WTC11 (cell line): Measurements from ENCODE around the gene CDKN1B. TPM values are rescaled to one million over a fixed set of nuclear protein-coding genes. Genes with fewer than 3 reads are reported as not detected.

Experiments used
- ATAC-seq: fragments of 200-7000 bp; cut with Tn5 transposase; 2 replicates; pipeline ENCODE4 v1.10.0; 2021; ENCODE audit warnings: mild to moderate bottlenecking, moderate library complexity
- CTCF ChIA-PET: fragments of 300-600 bp; sonication (Branson Sonifier 250); formaldehyde crosslinking; loops from one replicate; lab custom pipeline; 2021; ENCODE audit warnings: antibody characterized with exemption; lab: Charles Lee
- POLR2A ChIA-PET: fragments of 350-600 bp; sonication (Branson Sonifier 250); formaldehyde crosslinking; loops from one replicate; lab custom pipeline; 2021; ENCODE audit warnings: antibody characterized with exemption; lab: Charles Lee
- DNase-seq: peaks from one replicate; pipeline ENCODE4 v3.0.0; 2021; ENCODE audit warnings: low spot score
- H3K27ac Mint-ChIP-seq: 2 replicates; pipeline ENCODE4 v1.8.0; 2021; ENCODE audit warnings: mixed read lengths
- H3K27me3 Mint-ChIP-seq: 2 replicates; pipeline ENCODE4 v1.8.0; 2021; ENCODE audit warnings: low read depth, mild to moderate bottlenecking, moderate library complexity, mixed read lengths
- H3K36me3 Mint-ChIP-seq: 2 replicates; pipeline ENCODE4 v1.8.0; 2021; ENCODE audit warnings: mixed read lengths
- H3K4me1 Mint-ChIP-seq: 2 replicates; pipeline ENCODE4 v1.8.0; 2022; ENCODE audit warnings: mixed read lengths
- H3K4me3 Mint-ChIP-seq: 2 replicates; pipeline ENCODE4 v1.8.0; 2021; ENCODE audit warnings: mild to moderate bottlenecking, moderate library complexity, mixed read lengths
- H3K9me3 Mint-ChIP-seq: 2 replicates; pipeline ENCODE4 v1.8.0; 2021; ENCODE audit warnings: mixed read lengths
- ATF2 ChIP-seq: sonication (generic); formaldehyde crosslinking; IDR thresholded peaks from 2 replicates; pipeline ENCODE4 v1.8.1; 2022; ENCODE audit warnings: low read depth, missing genetic modification reagents, borderline replicate concordance
- ATF3 ChIP-seq: sonication (generic); formaldehyde crosslinking; conservative IDR thresholded peaks from 2 replicates; pipeline ENCODE4 v1.8.1; 2022; ENCODE audit warnings: mild to moderate bottlenecking, missing genetic modification reagents
- CTCF ChIP-seq: fragments of 200-600 bp; IDR thresholded peaks from 2 replicates; pipeline ENCODE4 v1.8.0; 2022; ENCODE audit warnings: antibody characterized with exemption
- E2F1 ChIP-seq: sonication (generic); formaldehyde crosslinking; IDR thresholded peaks from 2 replicates; pipeline ENCODE4 v1.8.0; 2022; ENCODE audit warnings: mild to moderate bottlenecking, missing genetic modification reagents
- ESRRA ChIP-seq: sonication (generic); formaldehyde crosslinking; IDR thresholded peaks from 2 replicates; pipeline ENCODE4 v1.8.1; 2022; ENCODE audit warnings: mild to moderate bottlenecking, missing genetic modification reagents, borderline replicate concordance
- GTF2I ChIP-seq: fragments of 250-450 bp; sonication (Bioruptor Pico); conservative IDR thresholded peaks from 2 replicates; pipeline ENCODE4 v1.4.0; 2021; ENCODE audit warnings: mild to moderate bottlenecking
- NFATC4 ChIP-seq: fragments of 250-450 bp; sonication (Bioruptor Pico); IDR thresholded peaks from 2 replicates; pipeline ENCODE4 v1.9.0; 2021; ENCODE audit warnings: mild to moderate bottlenecking
- ZBTB21 ChIP-seq: sonication (generic); formaldehyde crosslinking; IDR thresholded peaks from 2 replicates; pipeline ENCODE4 v1.8.1; 2023; ENCODE audit warnings: mild to moderate bottlenecking, missing genetic modification reagents, borderline replicate concordance
- ZNF317 ChIP-seq: sonication (generic); formaldehyde crosslinking; IDR thresholded peaks from 2 replicates; pipeline ENCODE4 v1.8.1; 2023; ENCODE audit warnings: low read depth, mild to moderate bottlenecking, moderate library complexity, missing genetic modification reagents, borderline replicate concordance
- ZNF425 ChIP-seq: fragments of 250-450 bp; sonication (Bioruptor Pico); conservative IDR thresholded peaks from 2 replicates; pipeline ENCODE4 v1.9.0; 2021; ENCODE audit warnings: mild to moderate bottlenecking
- ZNF532 ChIP-seq: fragments of 250-450 bp; sonication (Bioruptor Pico); IDR thresholded peaks from 2 replicates; pipeline ENCODE4 v1.9.0; 2021; ENCODE audit warnings: mild to moderate bottlenecking, borderline replicate concordance
- total RNA-seq: library from RNA; stranded (reverse); gene quantifications from 3 replicates; pipeline ENCODE4 v1.2.3, GENCODE V29; 2021

CDKN1B gene
- total RNA-seq, 1 experiment from 2014 or later = 34.2 TPM

DNA sequence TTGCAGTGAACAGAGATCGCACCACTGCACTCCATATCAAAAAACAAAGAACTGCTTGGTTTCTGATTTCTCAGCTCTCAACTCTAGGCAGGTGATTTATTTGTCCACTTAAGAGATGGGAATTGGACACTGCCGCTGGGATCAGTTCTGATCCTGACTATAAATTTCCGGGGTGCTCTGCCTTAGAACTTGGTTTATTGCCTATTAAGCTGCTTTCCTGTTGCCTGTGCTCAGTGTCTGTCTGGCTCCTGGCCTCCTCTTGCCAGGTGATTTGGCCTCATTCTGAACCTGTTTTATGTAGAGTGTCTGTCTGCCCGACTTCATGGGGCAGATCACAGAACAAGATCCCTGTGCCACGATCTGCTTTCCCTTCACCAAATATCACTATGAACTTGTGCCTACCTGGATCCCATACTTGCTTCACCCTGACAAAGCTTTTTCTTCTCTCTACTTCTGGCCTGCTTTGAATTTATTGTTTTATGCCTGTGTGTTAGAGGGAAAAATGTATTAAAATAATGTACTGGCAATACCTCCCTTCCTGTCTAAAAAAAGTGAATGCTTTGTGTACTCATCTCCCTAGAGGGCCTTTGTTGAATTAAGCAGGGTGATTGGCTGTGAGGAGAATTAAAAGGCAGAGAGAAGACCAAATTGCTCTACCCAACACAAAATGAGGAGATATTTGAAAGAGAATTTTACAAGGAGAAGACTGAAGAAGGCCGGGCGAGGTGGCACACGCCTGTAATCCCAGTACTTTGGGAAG, 27.6 kb downstream of the CDKN1B start:
- POLR2A ChIA-PET = no interaction called here
- TF ChIP-seq NFATC4 (CRISPR knock-in tag) = no peak
- TF ChIP-seq GTF2I = no peak
- Mint-ChIP-seq H3K9me3 (0 out of 2 replicates have a peak, but pooled peaks cover 1% of the 10 kb centered on the region), H3K4me3 (no peak overlapping the region), H3K36me3 (no peaks in the 10 kb centered on the region), H3K4me1 (peaks cover 8% of the 10 kb centered on the region; the same call in 1 of the 2 replicates), H3K27me3 (no peaks in the 10 kb centered on the region), H3K27ac (no peak overlapping the region)
- CTCF ChIA-PET = interaction anchor here (3.1 kb wide), 1 partner anchor 8 kb away, joined by 28 read pairs; no protein-coding TSS in a partner anchor
- ATAC-seq = no peak
- no peak for DNase-seq

GRCh38 chr12:12745576-12746211, 28.5 kb downstream of the CDKN1B start:
- POLR2A ChIA-PET = no interaction called here

More at GRCh38 chr12:12745576-12746211, 28.5 kb downstream of the CDKN1B start:
- no peak for TF ChIP-seq ZNF317 (CRISPR knock-in tag)
- no peak for TF ChIP-seq ZBTB21 (CRISPR knock-in tag)
- no peak for TF ChIP-seq ATF3 (CRISPR knock-in tag)
- no peak for TF ChIP-seq ZNF425 (CRISPR knock-in tag)
- TF ChIP-seq ATF2 = no peak
- no peak for TF ChIP-seq E2F1 (CRISPR knock-in tag)
- no peak for TF ChIP-seq CTCF
- no peak for TF ChIP-seq ZNF532 (CRISPR knock-in tag)
- TF ChIP-seq ESRRA = no peak
- ATAC-seq (no peak), DNase-seq (no peak)
- CTCF ChIA-PET = interaction anchor here (3.1 kb wide), 1 partner anchor 9 kb away, joined by 28 read pairs; no protein-coding TSS in a partner anchor
- no peaks in the 10 kb centered on the region for H3K36me3 Mint-ChIP-seq
- 0 out of 2 replicates have a peak, but pooled peaks cover 3% of the 10 kb centered on the region for H3K9me3 Mint-ChIP-seq
- no peak overlapping the region for H3K27ac Mint-ChIP-seq
- H3K27me3 Mint-ChIP-seq = no peaks in the 10 kb centered on the region
- H3K4me1 Mint-ChIP-seq = peaks cover 8% of the 10 kb centered on the region; the same call in 1 of the 2 replicates
- no peak overlapping the region for H3K4me3 Mint-ChIP-seq
